Measurements from ENCODE around the gene CSK. TPM values are rescaled to one million over a fixed set of nuclear protein-coding genes. Genes with fewer than 3 reads are reported as not detected.

CSK gene
- total RNA-seq, 1 donor from 2014 or later, result 100 TPM

DNA sequence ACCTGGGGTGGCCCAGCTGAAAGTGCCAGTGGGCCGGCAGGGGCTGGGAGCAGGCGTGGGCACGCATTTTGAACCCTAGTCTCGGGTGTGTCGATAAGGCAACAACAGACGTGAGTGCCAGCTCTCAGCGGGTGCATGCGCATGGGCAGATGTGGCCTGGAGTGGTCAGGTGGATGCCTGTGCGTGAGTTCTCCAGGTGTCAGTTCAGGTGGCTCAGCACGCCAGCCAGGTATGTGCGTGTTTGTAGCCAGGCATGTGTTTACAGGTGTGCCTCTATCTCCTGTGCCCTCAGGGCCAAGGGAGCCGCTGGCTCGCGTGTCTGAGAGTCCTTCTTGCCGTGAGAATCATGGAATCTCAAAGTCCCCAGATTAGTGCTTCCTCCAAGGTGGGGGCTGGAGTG, 18.5 kb upstream of the CSK start:
- Mint-ChIP-seq H3K4me1 (ENCODE audit: unreplicated experiment) (peaks cover 10% of the 10 kb centered on the region), H3K36me3 (ENCODE audit: low read depth, unreplicated experiment) (no peaks in the 10 kb centered on the region), H3K27ac (ENCODE audit: unreplicated experiment) (no peak overlapping the region), H3K9me3 (ENCODE audit: unreplicated experiment) (no peaks in the 10 kb centered on the region), H3K27me3 (ENCODE audit: unreplicated experiment) (peaks cover 5% of the 10 kb centered on the region), H3K4me3 (ENCODE audit: unreplicated experiment) (no peak overlapping the region)
- DNase-seq (ENCODE audit: low spot score), result no peak
- TF ChIP-seq, protein P1, sequence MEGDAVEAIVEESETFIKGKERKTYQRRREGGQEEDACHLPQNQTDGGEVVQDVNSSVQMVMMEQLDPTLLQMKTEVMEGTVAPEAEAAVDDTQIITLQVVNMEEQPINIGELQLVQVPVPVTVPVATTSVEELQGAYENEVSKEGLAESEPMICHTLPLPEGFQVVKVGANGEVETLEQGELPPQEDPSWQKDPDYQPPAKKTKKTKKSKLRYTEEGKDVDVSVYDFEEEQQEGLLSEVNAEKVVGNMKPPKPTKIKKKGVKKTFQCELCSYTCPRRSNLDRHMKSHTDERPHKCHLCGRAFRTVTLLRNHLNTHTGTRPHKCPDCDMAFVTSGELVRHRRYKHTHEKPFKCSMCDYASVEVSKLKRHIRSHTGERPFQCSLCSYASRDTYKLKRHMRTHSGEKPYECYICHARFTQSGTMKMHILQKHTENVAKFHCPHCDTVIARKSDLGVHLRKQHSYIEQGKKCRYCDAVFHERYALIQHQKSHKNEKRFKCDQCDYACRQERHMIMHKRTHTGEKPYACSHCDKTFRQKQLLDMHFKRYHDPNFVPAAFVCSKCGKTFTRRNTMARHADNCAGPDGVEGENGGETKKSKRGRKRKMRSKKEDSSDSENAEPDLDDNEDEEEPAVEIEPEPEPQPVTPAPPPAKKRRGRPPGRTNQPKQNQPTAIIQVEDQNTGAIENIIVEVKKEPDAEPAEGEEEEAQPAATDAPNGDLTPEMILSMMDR (IDR thresholded peaks at IDR 0.05; ENCODE audit: unreplicated experiment), result no peak

DNA sequence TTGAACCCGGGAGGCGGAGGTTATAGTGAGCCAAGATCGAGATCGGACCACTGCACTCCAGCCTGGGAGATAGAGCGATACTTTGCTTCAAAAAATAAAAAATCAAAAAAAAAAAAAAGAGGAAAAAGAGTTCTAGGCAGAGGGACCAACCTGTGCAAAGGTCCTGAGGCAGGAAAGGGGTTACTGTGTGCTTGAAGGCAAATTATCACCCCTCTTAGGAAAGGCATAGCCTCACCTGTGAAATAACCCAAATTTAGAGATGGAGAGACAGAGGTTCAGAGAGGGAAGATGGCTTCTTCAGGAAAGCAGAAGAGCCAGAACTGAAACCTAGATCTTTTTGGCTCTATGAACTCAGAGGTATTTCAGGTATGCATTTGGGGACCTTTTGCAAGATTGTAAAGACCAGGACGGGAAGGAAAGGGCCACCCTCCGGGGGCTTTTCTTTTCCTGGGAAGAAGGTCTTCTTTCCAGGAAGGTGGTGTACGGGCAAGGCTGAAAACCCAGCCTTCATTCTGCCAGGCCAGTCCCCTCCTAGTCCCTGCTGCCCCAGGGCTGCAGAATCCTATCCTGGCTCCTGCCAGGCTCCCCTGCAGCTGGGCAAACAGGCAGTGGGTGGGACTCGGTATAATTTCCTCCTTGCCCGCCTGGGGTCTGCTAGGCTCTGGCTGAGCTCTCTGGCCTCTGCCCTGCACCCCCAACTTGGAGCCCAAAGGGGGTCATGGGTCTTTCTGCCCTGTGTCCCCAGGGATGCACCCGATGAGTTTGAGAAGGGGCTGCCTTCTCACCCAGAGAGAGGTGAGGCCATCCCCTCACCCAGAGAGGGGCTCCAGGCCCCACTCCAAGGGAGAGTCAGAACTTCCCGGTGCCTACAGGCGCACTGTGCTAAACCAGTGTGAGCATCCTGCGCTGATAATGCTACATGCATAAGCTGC, 14.4 kb upstream of the CSK start:
- H3K4me3 Mint-ChIP-seq (ENCODE audit: unreplicated experiment), result no peak overlapping the region
- DNase-seq (ENCODE audit: low spot score), result no peak
- H3K27ac Mint-ChIP-seq (ENCODE audit: unreplicated experiment), result no peak overlapping the region
- TF ChIP-seq, protein P1 (IDR thresholded peaks at IDR 0.05; ENCODE audit: unreplicated experiment), result no peak
- no peaks in the 10 kb centered on the region for H3K9me3 Mint-ChIP-seq (ENCODE audit: unreplicated experiment)
- peaks cover 5% of the 10 kb centered on the region for H3K27me3 Mint-ChIP-seq (ENCODE audit: unreplicated experiment)
- peaks cover 13% of the 10 kb centered on the region for H3K4me1 Mint-ChIP-seq (ENCODE audit: unreplicated experiment)
- H3K36me3 Mint-ChIP-seq (ENCODE audit: low read depth, unreplicated experiment), result no peaks in the 10 kb centered on the region

DNA sequence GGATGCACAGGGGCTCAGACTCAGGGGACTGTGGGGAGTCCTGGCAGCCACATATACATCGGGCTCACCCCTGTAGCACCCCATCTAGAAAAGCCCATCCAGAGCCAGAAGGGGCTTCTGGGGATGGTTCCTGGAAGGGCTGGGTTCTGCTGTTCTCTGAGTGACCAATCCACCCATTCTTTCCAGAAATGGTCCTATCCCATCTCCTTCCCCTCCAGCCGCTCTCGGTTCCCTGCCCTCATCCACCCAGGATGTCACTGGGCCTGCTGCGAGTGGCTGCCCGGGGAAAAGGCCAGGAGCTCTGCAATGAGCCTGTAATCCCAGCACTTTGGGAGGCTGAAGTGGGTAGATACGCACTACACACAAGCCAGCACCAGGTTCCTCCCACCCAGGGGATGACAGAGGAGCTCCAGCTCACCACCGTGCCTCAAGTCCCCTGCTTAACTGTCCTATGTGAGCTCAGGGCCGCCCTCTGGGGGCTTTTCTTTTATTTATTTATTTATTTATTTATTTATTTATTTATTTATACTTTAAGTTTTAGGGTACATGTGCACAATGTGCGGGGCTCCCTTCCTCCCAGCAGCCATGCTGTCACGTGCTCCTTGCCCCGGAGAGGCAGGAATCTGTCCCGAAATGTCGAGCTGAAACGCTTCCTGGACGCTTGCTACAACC, 13.6 kb upstream of the CSK start:
- H3K4me3 Mint-ChIP-seq (ENCODE audit: unreplicated experiment), result no peak overlapping the region
- peaks cover 9% of the 10 kb centered on the region for H3K4me1 Mint-ChIP-seq (ENCODE audit: unreplicated experiment)
- no peak overlapping the region for H3K27ac Mint-ChIP-seq (ENCODE audit: unreplicated experiment)
- H3K9me3 Mint-ChIP-seq (ENCODE audit: unreplicated experiment), result no peaks in the 10 kb centered on the region
- no peaks in the 10 kb centered on the region for H3K36me3 Mint-ChIP-seq (ENCODE audit: low read depth, unreplicated experiment)
- H3K27me3 Mint-ChIP-seq (ENCODE audit: unreplicated experiment), result peaks cover 5% of the 10 kb centered on the region
- TF ChIP-seq, protein P1 (IDR thresholded peaks at IDR 0.05; ENCODE audit: unreplicated experiment), result no peak
- DNase-seq (ENCODE audit: low spot score), result no peak

DNA sequence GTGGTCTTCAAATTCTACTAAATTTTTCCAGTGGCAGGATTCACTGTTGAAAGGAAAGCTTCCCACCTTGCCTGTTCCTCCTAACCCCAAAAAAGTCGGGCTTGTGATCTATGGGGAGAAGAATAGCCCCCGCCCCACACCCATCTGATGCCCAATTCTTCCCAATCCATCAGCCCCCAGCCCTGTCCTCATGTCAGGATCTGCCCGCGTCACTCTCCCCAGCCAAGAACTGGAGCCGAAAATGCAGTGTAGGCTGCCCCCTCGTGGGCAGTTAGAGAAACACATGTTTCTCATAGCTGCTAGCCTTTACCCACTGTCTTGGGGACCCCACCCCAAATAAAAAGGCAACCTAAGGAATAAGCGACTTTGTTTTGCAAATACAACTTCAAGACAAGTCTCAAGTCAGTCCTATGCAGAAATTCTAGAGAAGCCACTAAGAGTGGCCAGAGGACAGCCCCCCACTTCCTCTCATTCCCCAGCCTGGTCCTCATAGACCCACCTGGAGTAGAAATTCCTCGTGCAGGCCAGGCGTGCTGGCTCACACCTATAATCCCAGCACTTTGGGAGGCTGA, 13.0 kb upstream of the CSK start:
- Mint-ChIP-seq H3K4me3 (ENCODE audit: unreplicated experiment) (no peak overlapping the region), H3K4me1 (ENCODE audit: unreplicated experiment) (peaks cover 9% of the 10 kb centered on the region)
- DNase-seq (ENCODE audit: low spot score), result peak; percentile 70

More for the DNA sequence above, 13.0 kb upstream of the CSK start:
- TF ChIP-seq, protein P1 (IDR thresholded peaks at IDR 0.05; ENCODE audit: unreplicated experiment), result peak; percentile 94
- Mint-ChIP-seq H3K27me3 (ENCODE audit: unreplicated experiment) (peaks cover 5% of the 10 kb centered on the region), H3K27ac (ENCODE audit: unreplicated experiment) (no peak overlapping the region), H3K36me3 (ENCODE audit: low read depth, unreplicated experiment) (no peaks in the 10 kb centered on the region), H3K9me3 (ENCODE audit: unreplicated experiment) (no peaks in the 10 kb centered on the region)

Measured in endothelial cell (in vitro differentiated cells).